GM19395 (cell line): Measurements from ENCODE around the gene MCEMP1.

Experiments
- ATAC-seq: cut with Tn5 transposase; IDR thresholded peaks from one replicate; pipeline ENCODE4 v1.9.1; 2021; ENCODE audit warnings: mild to moderate bottlenecking, moderate library complexity; ENCODE audit not compliant: unreplicated experiment

The MCEMP1 gene

GRCh38 chr19:7720351-7720750, 43.5 kb downstream of the MCEMP1 start:
- ATAC-seq: no peak

- no peak for ATAC-seq
Observed at GRCh38 chr19:7722231-7722651, 45.4 kb downstream of the MCEMP1 start.

- no peak for ATAC-seq
Observed at GRCh38 chr19:7725791-7726190, 48.9 kb downstream of the MCEMP1 start.

- no peak for ATAC-seq
Observed at GRCh38 chr19:7729211-7729610, 52.3 kb downstream of the MCEMP1 start.
